Stimulated activated naive CD4-positive, alpha-beta T cell treated with Interleukin-2 at 50 U/mL for 16 hours (primary cell): Measurements from ENCODE around the gene MED26.
"Not testable (repeated sequence)": the region's sequence is repeated elsewhere in the genome, so short reads cannot be mapped to it uniquely, and the experiment has no call there.

Source experiments
- DNase-seq: peaks from one replicate; lab custom pipeline; 2025; lab: John Stamatoyannopoulos, UW

Gene MED26, protein sequence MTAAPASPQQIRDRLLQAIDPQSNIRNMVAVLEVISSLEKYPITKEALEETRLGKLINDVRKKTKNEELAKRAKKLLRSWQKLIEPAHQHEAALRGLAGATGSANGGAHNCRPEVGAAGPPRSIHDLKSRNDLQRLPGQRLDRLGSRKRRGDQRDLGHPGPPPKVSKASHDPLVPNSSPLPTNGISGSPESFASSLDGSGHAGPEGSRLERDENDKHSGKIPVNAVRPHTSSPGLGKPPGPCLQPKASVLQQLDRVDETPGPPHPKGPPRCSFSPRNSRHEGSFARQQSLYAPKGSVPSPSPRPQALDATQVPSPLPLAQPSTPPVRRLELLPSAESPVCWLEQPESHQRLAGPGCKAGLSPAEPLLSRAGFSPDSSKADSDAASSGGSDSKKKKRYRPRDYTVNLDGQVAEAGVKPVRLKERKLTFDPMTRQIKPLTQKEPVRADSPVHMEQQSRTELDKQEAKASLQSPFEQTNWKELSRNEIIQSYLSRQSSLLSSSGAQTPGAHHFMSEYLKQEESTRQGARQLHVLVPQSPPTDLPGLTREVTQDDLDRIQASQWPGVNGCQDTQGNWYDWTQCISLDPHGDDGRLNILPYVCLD

DNA sequence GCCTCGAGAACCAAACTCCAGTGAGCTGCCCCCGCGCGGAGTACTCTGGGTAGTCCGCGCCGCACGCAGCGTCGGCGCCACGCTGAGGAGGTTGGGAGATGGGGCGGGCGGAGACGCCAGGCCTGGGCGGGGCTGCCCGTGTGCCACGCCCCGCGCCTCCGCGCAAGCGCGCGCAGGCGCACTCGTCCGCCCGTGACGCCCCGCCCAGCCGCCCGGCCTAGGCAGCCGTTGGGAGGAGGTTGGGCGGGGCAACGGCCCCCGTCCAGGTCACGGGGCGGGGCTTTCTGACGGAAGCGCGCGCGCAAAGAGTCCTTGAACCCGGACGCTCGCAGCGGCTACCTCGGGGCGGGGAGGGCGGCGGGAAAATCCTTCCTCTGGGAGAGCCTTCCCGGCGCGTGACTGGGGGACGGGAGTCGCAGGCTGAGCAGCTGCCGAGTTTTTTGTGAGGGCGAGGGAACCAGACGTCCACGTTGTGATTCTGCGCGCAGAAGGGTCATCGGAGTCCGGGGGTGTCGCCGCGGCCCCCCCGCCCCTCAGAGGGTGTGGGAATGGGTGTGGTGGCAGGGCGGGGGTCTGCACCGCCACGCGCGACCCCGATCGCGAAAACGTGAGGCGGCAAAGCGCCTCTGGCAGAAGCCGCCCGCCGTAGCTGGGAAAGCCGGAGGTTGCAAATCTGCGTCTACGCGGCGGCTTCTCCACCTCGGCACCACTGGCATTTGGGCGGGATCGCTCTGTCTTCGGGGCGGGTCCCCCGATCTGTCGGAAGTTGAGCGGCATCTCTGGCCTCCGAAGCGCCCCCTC, at the start of gene MED26:
Gene MED26, minus strand, starts transcription at position 22 of the 801 bp plus-strand sequence. CDS start 261 bp downstream, outside the sequence.
- peak; percentile 94 for DNase-seq

DNA sequence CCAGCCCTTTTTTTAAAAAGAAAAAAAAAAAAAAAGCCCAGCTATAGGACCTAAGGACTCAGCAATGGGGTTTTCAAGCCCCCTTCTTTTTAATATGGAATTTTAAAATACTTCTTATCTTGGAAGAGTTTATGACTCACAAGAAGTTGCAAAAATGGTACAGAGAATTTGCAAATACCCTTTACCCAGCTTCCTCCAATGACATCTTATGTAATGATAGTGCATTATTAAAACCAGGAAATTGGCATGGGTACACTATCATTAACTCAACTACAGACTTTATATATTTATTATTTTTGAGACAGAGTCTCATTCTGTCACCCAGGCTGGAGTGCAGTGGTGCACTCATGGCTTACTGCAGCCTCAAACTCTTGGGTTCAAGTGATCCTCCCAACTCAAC, 49.1 kb upstream of the MED26 start:
- no peak for DNase-seq

DNA sequence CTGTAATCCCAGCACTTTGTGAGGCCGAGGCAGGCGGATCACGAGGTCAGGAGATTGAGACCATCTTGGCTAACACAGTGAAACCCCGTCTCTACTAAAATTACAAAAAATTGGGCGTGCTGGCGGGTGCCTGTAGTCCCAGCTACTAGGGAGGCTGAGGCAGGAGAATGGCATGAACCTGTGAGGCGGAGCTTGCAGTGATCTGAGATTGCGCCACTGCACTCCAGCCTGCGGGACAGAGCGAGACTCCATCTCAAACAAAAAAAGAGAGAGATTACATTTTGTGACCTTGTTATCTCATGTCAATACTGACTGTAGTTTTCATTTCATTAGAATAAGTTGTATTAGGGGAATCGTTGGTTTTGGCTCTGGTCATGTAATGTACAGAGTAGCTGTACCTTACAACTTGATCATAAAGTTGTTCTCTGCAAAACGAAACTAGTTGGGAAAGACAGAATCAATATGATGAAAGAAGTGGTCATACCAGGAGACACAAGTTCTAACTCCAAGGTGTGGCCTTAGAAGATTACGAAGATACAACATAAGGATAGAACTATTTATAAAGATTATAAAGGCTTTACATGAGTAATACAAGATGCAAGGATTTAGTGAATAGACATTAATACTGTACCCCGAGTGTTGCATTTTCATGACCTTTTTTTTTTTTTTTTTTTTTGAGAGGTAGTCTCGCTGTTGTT, 48.2 kb upstream of the MED26 start:
- DNase-seq = no peak

DNA sequence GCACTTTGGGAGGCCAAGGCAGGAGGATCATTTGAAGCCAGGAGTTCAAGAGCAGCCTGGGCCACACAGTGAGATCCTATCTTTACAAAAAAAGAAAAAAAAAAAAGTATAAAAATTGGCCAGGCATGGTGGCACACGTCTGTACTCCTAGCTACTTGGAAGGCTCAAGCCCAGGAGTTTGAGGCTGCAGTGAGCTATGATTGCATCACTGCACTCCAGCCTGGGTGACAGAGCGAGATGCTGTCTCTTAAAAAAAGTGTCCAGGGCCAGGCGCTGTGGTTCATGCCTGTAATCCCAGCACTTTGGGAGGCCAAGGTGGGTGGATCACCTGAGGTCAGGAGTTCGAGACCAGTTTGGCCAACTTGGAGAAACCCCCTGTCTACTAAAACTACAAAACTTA, 45.8 kb upstream of the MED26 start:
- not testable (repeated sequence) for DNase-seq

DNA sequence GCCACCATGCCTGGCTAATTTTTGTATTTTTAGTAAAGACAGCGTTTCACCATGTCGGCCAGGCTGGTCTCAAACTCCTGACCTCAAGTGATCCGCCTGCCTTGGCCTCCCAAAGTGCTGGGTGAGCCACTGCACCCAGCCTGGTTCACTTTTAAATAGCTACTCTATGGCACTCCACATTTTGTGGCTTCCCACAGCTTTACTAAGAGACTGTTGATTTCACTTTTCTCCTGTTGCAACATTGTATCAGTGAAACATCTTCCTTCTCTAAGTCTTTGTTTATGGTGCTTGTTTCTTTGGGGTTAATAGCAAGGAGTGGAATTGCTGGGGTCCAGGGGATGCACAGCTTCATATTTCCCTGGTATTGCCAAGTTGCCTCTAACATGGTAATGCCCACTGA, 45.2 kb upstream of the MED26 start:
- DNase-seq = no peak

DNA sequence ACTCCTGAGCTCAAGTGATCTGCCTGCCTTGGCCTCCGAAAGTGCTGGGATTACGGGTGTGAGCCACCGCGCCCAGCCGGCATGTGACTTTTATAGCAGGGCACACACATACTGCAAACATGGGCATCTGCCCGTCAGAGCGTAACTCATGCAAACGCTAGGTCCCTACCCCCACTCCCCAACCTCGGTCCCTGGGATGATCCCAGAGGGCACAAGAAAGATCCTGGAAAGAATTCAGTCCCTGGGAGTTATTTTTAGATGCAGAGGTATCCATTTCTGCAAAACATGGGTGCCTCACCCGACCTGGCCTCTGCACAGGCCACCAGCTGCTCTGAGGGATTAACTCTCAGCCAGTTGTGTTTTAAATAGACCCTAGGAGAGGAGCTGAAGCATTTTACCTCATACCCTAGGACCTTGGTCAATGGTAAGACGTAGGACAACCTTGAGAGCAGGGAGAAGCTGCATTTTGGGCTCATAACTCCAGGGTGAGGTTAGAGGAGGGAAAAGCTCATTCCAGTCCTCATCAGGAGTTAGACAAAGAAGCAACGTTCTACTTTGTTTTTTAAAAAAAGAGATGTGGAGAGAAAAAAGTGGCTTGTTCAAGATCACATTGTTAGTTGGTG, 43.8 kb upstream of the MED26 start:
- DNase-seq = no peak

DNA sequence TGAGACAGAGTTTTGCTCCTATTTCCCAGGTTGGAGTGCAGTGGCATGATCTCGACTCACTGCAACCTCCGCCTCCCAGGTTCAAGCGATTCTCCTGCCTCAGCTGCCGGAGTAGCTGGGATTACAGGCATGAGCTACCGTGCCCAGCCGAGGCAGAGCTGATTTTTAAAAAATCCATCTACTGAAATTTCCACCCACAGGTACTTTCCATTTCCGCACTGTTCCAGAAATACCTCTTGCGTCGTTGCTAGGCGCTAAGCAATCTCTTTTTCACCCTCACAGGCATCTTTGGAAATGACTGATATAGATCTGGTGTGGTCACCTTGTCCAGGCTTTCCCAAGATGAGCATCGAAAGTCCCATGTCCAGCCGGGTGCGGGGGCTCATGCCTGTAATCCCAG, 42.3 kb upstream of the MED26 start:
- DNase-seq = no peak

DNA sequence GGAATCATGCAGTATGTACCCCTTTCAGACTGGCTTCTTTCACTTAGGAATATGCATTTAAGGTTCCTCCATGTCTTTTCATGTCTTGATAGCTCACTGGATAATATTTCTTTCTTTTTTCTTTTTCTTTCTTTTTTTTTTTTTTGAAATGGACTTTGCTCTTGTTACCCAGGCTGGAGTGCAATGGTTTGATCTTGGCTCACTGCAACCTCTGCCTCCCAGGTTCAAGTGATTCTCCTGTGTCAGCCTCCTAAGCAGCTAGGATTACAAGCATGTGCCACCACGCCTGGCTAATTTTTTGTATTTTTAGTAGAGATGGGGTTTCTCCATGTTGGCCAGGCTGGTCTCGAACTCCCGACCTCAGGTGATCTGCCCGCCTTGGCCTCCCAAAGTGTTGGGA, 40.7 kb upstream of the MED26 start:
- not testable (repeated sequence) for DNase-seq

DNA sequence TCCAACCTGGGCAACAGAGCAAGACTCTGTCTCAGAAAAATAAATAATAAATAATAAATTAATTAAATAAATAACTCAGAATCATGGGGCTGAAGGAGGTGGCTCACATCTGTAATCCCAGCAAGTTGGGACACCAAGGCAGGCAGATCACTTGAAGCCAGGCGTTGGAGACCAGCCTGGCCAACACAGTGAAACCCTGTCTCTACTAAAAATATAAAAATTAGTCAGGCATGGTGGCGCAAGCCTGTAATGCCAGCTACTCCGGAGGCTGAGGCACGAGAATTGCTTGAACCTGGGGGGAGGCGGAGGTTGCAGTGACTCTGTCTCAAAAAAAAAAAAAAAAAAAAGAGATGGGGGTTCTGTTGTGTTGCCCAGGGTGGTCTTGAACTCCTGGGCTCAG, 40.2 kb upstream of the MED26 start:
- DNase-seq = no peak

DNA sequence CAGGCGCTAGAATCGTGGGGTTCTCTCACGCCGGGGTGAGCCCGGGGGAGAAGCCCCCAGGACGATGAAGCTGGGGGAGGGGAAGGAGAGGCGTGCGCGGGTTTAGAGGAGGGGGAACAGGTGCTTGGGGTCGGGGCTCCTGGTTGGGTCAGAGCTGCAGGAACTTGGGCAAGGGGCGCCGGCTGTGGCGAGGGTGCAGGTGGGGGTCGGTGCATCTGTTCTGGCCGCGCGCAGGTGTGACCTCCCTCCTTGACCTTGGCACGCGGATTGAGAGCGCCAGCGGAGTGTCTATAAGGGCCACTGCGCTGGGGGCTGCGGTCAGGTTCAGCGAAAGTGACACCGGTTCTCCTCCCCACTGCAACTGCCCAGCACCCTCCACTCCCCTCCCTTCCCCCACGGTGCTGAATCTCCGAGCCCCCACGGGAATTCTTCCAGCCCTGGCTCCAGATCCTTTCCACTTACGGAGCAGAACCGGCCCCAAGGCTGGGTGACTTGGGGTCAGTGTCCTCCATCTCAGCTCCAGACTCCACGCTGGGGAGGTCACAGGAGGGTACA, 33.6 kb upstream of the MED26 start:
- no peak for DNase-seq

DNA sequence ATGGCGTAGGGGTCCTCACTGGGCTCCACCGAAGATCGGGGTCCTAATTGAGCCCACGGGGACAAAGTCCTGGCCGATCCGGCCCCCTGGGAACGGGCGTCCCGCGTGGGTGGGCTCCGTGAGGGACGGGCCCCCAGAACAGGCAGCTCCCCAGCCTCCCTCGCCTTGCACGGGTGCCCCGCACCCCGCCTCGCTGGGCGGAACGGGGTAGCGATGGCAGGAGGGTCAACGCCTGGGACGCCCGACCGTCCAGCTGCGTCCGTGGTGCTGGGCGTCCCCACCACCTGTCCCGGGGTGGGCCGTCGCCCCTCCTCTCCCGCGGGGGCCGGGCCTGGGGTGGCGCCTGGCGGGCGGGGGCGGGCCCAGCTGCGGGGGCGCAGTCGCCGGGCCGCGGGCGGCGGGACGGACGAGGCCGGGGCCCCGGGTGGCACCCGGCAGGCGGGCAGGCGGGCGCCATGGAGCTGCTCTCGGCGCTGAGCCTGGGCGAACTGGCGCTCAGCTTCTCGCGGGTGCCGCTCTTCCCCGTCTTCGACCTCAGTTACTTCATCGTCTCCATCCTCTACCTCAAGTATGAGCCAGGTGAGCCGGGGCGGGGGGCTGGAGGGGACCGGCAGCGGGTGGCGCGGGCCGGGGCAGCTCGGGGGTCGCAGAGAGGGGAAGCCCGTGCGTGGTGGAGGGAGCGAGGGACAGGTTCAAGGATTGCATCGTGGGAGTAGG, 32.9 kb upstream of the MED26 start, which contains the start of gene TMEM38A:
Gene TMEM38A, plus strand, starts transcription at position 377 of the 717 bp plus-strand sequence. Its CDS starts 79 bp downstream, at position 456.
- DNase-seq = peak; percentile 18

DNA sequence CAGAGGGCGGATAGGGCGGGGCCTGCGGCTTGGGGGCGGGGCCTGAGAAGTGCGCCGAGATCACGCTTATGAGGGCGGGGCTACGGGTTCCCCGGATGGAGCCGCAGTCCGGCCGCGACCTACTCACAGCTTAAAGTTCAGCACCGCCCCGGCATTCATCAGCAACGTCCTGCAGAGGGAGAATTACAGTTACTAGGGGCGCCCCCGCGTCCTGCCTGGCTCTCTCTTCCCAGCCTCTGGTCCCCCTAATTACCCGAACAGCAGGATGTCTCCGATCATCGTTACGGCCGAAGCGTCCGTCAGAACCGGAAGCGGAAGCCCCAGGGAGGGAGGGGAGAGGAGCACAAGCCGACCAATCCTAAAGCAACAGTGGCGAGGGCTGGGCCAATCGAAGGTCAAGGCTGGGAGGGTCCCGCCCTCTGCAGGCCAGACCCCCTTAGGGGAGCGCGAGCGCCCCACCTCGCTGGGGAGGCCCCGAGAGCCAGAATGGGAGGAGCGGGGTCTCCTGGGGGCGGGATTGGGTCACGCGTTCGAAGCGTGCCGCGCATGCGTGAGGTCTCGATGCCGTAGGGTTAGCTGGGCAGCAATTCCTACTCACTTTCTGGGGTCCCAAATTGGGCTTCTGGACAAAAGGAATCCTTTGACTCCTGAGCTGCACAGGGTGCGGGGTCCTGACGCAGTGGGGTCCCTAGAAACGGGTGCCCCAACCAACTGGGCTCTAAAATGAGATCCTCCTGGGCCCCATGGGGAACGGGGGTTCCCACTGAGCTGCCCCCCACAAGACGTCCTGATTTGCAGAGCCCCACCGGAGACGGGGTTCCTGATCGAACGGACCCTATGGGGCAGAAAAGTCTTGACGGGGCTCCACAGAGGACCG, 32.1 kb upstream of the MED26 start, which contains the start of gene SMIM7:
Gene SMIM7, minus strand, starts transcription at position 313 of the 877 bp plus-strand sequence. Its CDS starts 34 bp downstream, at position 279.
- peak; percentile 99 for DNase-seq

DNA sequence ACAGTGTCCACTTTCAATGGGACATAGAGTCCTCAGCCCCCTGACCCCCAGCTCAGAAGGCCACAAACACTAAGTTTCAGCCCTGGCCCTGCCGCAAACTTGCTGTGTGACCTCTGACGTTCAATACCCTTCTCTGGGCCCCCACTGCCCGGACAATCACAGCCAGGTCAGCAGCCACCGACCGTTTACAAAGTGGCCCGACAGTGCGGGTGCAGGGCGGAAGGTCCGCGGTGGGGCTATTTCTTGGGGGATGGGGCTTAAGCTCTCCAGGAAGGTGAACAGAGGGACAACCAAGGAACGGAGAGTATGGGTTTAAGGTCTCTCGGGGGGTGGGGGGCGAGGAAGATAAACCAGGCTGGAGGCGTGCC, 31.4 kb upstream of the MED26 start:
- DNase-seq = no peak

DNA sequence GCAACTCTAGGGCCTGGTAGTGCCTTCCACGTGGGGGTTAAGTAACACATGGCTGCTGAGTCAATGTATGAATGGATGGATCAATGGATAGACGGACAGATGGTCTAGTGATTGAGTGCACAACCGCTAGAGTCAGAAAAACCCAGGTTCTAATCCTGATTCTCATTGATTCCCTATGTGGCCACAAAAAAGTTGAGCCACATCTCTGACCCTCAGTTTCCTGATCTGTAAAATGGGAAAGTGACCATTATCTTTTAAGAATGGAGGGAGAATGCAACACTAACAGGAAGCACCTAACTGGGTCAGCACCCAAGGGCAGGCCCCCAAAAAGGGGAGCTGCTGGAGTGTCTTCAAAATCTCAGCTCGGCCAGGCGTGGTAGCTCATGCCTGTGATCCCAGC, 29.4 kb upstream of the MED26 start:
- DNase-seq = no peak

DNA sequence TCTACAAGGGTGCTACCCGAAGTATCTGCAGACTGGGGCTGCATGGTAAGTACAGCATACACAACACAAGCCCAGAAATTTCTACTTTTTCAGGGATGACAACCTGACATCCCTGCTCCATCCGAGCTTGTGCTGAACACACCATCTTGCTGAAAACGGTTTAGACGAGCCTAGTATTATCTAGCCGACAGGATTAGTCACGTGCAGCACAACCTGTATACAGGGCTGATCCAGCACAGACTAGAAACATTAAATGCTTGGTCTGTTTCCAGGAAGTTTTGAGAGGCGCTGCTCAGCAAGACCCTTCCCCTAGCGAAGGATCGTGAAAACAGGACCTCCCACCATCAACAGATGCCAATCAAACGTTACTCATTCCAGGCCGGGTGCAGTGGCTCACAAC, 27.7 kb upstream of the MED26 start:
- no peak for DNase-seq

DNA sequence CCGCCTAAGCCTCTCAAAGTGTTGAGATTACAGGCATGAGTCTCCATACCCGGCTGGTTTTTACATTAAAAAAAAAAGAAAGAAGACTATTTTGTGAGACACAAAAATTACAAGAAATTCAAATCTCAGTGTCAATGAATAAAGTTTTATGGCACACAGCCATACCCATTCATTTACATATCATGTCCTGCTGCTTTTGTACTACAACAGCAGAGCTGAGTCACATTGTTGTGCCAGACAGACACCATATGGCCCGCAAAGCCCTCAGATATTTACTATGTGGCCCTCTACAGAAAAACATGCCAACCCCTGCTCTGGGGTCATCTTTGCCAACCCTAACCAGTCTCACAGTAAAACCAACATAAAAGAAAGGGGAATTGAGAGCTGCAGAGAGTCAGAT, 26.6 kb upstream of the MED26 start:
- no peak for DNase-seq

DNA sequence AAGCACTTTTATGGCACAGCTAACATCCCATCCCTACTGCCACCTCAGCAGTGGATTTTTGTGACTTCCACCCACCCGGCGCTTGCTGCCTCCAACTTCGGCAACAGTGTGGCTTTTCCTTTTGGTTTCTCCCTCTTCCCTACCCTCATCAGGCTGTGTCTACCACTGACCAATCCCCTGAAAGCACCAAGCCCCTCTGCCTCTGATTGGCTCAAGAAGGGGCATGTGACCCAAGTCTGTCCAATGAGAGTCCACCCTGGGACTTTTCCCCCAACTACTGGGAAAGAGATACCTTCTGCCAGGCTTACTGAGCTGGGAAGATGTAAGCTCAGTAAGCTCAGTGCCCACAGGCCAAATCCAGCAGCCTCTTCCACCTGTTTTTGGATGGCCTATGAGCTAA, 26.1 kb upstream of the MED26 start:
- DNase-seq = no peak

DNA sequence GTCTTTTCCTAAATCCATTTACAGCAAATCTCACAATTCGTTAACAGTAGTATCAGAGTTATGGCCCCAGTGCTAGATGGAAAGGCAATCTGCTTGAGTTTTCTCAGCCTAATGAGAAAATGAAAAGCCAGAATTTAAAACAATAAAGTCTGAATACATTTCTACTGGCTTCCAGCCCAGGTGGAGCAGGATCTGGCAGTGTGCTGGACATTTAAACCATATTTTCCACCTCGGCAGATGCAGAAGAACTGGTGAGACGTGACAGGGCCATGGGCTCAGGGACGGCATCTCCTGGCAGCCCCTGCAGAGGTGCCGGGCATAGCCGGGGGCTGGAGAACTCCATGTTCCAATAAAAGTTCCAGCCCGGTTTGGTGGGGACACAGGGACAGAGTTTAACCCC, 24.9 kb upstream of the MED26 start:
- no peak for DNase-seq

DNA sequence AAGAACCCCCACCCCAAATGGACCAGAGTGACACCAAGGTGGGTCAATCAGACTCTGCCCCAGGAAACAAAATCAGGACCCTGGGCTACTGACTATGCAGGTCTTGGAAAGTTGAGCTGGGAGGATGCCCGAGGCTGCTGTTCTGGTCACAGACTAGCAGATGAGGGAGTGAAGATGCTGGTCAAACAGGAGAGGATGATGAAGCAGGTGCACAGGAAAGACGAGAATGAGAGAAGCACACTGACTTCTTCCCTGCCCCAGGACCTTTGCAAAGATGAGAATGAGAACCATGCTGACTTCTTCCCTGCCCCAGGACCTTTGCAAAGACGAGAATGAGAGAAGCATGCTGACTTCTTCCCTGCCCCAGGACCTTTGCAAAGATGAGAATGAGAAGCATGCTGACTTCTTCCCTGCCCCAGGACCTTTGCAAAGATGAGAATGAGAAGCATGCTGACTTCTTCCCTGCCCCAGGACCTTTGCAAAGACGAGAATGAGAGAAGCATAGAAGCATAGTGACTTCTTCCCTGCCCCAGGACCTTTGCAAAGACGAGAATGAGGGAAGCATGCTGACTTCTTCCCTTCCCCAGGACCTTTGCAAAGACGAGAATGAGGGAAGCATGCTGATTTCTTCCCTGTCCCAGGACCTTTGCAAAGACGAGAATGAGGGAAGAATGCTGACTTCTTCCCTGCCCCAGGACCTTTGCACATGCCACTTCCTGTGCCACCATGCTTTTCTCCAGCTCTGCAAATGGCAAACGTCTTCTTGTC, 23.6 kb upstream of the MED26 start:
- not testable (repeated sequence) for DNase-seq
